ENCODE measurements around the gene SMS.

Gene SMS

GRCh38 chrX:21940356-21940829 is at the start of gene SMS:
SMS (plus strand) TSS chrX:21940709; CDS start chrX:21940825, 116 bp downstream.
- DNase-seq (ENCODE audit: low read depth), result no peak

- DNase-seq (ENCODE audit: low read depth), result no peak
Observed at GRCh38 chrX:21905313-21905712, 35.2 kb upstream of the SMS start.

- no peak for DNase-seq (ENCODE audit: low read depth)
Observed at GRCh38 chrX:21905953-21906352, 34.6 kb upstream of the SMS start.

- DNase-seq (ENCODE audit: low read depth), result no peak
Observed at GRCh38 chrX:21907260-21907659, 33.2 kb upstream of the SMS start.

GRCh38 chrX:21911481-21911880 is 29.0 kb upstream of the SMS start:
- DNase-seq (ENCODE audit: low read depth), result no peak

- DNase-seq (ENCODE audit: low read depth), result no peak
Observed at GRCh38 chrX:21912220-21912619, 28.3 kb upstream of the SMS start.

GRCh38 chrX:21912989-21913388 is 27.5 kb upstream of the SMS start:
- DNase-seq (ENCODE audit: low read depth), result no peak

- no peak for DNase-seq (ENCODE audit: low read depth)
Observed at GRCh38 chrX:21926116-21926515, 14.4 kb upstream of the SMS start.

GRCh38 chrX:21926527-21927278 is 13.8 kb upstream of the SMS start:
- peak; percentile 79 for DNase-seq (ENCODE audit: low read depth)

- no peak for DNase-seq (ENCODE audit: low read depth)
Observed at GRCh38 chrX:21929209-21929608, 11.3 kb upstream of the SMS start.

GRCh38 chrX:21930986-21931385 is 9.5 kb upstream of the SMS start:
- no peak for DNase-seq (ENCODE audit: low read depth)

- no peak for DNase-seq (ENCODE audit: low read depth)
Observed at GRCh38 chrX:21932292-21933002, 8.1 kb upstream of the SMS start.

- DNase-seq (ENCODE audit: low read depth), result no peak
Observed at GRCh38 chrX:21933077-21933476, 7.4 kb upstream of the SMS start.

- no peak for DNase-seq (ENCODE audit: low read depth)
Observed at GRCh38 chrX:21934414-21934813, 6.1 kb upstream of the SMS start.

- no peak for DNase-seq (ENCODE audit: low read depth)
Observed at GRCh38 chrX:21939906-21940305, 603 bp upstream of the SMS start.

- peak; percentile 73 for DNase-seq (ENCODE audit: low read depth)
Observed at GRCh38 chrX:21943460-21944135, 3.1 kb downstream of the SMS start.

GRCh38 chrX:21944136-21944615 is 3.7 kb downstream of the SMS start:
- no peak for DNase-seq (ENCODE audit: low read depth)

GRCh38 chrX:21946925-21947641 is 6.6 kb downstream of the SMS start:
- DNase-seq (ENCODE audit: low read depth), result no peak

- no peak for DNase-seq (ENCODE audit: low read depth)
Observed at GRCh38 chrX:21947671-21948070, 7.2 kb downstream of the SMS start.

GRCh38 chrX:21948897-21949578 is 8.5 kb downstream of the SMS start:
- DNase-seq (ENCODE audit: low read depth), result no peak

- DNase-seq (ENCODE audit: low read depth), result no peak
Observed at GRCh38 chrX:21949689-21950088, 9.2 kb downstream of the SMS start.

Measured in HS-27A (cell line).